Measurements from ENCODE around the gene DDX47. TPM values are rescaled to one million over a fixed set of nuclear protein-coding genes. Genes with fewer than 3 reads are reported as not detected.

The DDX47 gene
- total and polyA plus RNA-seq, 2 of the 13 experiments (the other 11 are each of a cell fraction or from before 2014, with no cell fraction given): 48.5 to 78.7 TPM

DNA sequence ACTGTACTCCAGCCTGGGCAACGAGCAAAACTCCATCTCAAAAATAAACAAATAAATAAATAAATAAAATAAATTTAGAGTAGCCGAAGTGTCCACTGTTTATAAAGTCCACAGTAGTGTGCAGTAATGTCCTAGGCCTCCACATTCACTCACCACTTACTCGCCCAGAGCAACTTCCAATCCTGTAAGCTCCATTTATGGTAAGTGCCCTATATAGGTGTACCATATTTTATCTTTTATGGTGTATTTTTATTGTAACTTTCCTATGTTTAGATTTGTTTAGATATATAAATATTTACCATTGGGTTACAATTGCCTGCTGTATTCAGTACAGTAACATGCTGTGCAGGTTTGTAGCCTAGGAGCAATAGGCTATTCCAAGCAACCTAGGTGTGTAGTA lies 40.3 kb downstream of the DDX47 start:
- 40% methylated on average over 3 of the region's 3 CpGs for WGBS (ENCODE audit: low lambda C conversion rate)
- no TSS peak for BruUV-seq (replicated peaks)
- Histone ChIP-seq H3K4me3 (replicated peaks in 1 of 3; ENCODE audit: insufficient read depth in 1 of 3, low read depth in 2 of 3, low read length in 3 of 3) (no peak overlapping the region), H2AFZ (ENCODE audit: low read length) (no peak overlapping the region), H3K79me2 (ENCODE audit: insufficient read depth, low read length) (no peaks in the 10 kb centered on the region), H3K27ac (ENCODE audit: extremely low read length, insufficient read depth, low read length) (no peak overlapping the region), H3K36me3 (replicated peaks in 1 of 2; ENCODE audit: control insufficient read depth in 1 of 2, insufficient read depth in 2 of 2, low read length in 2 of 2) (no peaks in the 10 kb centered on the region), H3K9me3 (ENCODE audit: low read length) (no peaks in the 10 kb centered on the region), H3K27me3 (ENCODE audit: control insufficient read depth in 1 of 2, insufficient read depth in 2 of 2, low read length in 2 of 2) (no peaks in the 10 kb centered on the region), H4K20me1 (ENCODE audit: insufficient read depth, low read length) (no peaks in the 10 kb centered on the region), H3K4me2 (ENCODE audit: low read depth, low read length) (no peak overlapping the region), H3K4me1 (ENCODE audit: insufficient read depth, low read length) (no peaks in the 10 kb centered on the region), H3K9ac (ENCODE audit: insufficient read depth, low read depth, low read length) (no peak overlapping the region)
- DNase-seq (ENCODE audit: low spot score) (no peak), ATAC-seq (no peak), FAIRE-seq (no peak)
- ChIA-PET POLR2A (no interaction called here), CTCF (ENCODE audit: low intra/inter-chr PET ratio, low total read pairs) (no interaction called here)
- TF ChIP-seq ZBTB20 (CRISPR knock-in tag; IDR thresholded peaks at IDR 0.05; ENCODE audit: borderline replicate concordance, low read depth) (no peak), GATAD1 (CRISPR knock-in tag; IDR thresholded peaks at IDR 0.05) (no peak), KLF16 (CRISPR knock-in tag; IDR thresholded peaks at IDR 0.05) (no peak), HOXD1 (CRISPR knock-in tag; IDR thresholded peaks at IDR 0.05) (no peak), ZNF772 (CRISPR knock-in tag; IDR thresholded peaks at IDR 0.05) (no peak), TCF7L2 (IDR thresholded peaks at IDR 0.05; ENCODE audit: low read depth, low read length) (no peak), NFE2L2 (IDR thresholded peaks at IDR 0.05; ENCODE audit: low read length) (no peak), MXI1 (IDR thresholded peaks at IDR 0.05; ENCODE audit: borderline replicate concordance, low read depth, low read length) (no peak), ZNF136 (CRISPR knock-in tag; IDR thresholded peaks at IDR 0.05; ENCODE audit: low read depth) (no peak), ZNF446 (CRISPR knock-in tag; IDR thresholded peaks at IDR 0.05) (no peak)
- TF ChIP-seq, protein P1, sequence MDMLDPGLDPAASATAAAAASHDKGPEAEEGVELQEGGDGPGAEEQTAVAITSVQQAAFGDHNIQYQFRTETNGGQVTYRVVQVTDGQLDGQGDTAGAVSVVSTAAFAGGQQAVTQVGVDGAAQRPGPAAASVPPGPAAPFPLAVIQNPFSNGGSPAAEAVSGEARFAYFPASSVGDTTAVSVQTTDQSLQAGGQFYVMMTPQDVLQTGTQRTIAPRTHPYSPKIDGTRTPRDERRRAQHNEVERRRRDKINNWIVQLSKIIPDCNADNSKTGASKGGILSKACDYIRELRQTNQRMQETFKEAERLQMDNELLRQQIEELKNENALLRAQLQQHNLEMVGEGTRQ (IDR thresholded peaks at IDR 0.05; ENCODE audit: low read depth, low read length): no peak
- TF ChIP-seq, protein P1 (CRISPR knock-in tag; IDR thresholded peaks at IDR 0.05; ENCODE audit: borderline replicate concordance): no peak
- TF ChIP-seq, protein P2, sequence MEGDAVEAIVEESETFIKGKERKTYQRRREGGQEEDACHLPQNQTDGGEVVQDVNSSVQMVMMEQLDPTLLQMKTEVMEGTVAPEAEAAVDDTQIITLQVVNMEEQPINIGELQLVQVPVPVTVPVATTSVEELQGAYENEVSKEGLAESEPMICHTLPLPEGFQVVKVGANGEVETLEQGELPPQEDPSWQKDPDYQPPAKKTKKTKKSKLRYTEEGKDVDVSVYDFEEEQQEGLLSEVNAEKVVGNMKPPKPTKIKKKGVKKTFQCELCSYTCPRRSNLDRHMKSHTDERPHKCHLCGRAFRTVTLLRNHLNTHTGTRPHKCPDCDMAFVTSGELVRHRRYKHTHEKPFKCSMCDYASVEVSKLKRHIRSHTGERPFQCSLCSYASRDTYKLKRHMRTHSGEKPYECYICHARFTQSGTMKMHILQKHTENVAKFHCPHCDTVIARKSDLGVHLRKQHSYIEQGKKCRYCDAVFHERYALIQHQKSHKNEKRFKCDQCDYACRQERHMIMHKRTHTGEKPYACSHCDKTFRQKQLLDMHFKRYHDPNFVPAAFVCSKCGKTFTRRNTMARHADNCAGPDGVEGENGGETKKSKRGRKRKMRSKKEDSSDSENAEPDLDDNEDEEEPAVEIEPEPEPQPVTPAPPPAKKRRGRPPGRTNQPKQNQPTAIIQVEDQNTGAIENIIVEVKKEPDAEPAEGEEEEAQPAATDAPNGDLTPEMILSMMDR (CRISPR knock-in tag; IDR thresholded peaks at IDR 0.05): no peak
- in situ Hi-C loops (cut with HindIII; ENCODE audit: extremely low pct_ligation_motif_present, low pct_unique_long_range_greater_than_20kb) (no loop called here), intact Hi-C loops (cut with micrococcal nuclease; ENCODE audit: unreplicated experiment) (no loop called here)

Measured in HepG2 (cell line).